COLO668 (cell line): ENCODE results near the gene CHN2.

ENCODE experiments used
- DNase-seq: peaks from one replicate; lab custom pipeline; 2025; ENCODE audit not compliant: unreplicated experiment; lab: John Stamatoyannopoulos, UW

The CHN2 gene

GRCh38 chr7:29217113-29217512 lies 22.5 kb downstream of the CHN2 start:
- no peak for DNase-seq

- no peak for DNase-seq
Observed at GRCh38 chr7:29224726-29225125, 30.2 kb downstream of the CHN2 start.

GRCh38 chr7:29228289-29229011 lies 33.9 kb downstream of the CHN2 start:
- peak; percentile 65 for DNase-seq

- DNase-seq, result no peak
Observed at GRCh38 chr7:29229066-29229465, 34.5 kb downstream of the CHN2 start.

- DNase-seq, result no peak
Observed at GRCh38 chr7:29229946-29230345, 35.4 kb downstream of the CHN2 start.

- peak; percentile 32 for DNase-seq
Observed at GRCh38 chr7:29230871-29231345, 36.3 kb downstream of the CHN2 start.

- DNase-seq, result no peak
Observed at GRCh38 chr7:29231671-29232232, 37.2 kb downstream of the CHN2 start.

- DNase-seq, result no peak
Observed at GRCh38 chr7:29234438-29234837, 39.9 kb downstream of the CHN2 start.

- no peak for DNase-seq
Observed at GRCh38 chr7:29236071-29236580, 41.6 kb downstream of the CHN2 start.

- no peak for DNase-seq
Observed at GRCh38 chr7:29236649-29237048, 42.1 kb downstream of the CHN2 start.

- no peak for DNase-seq
Observed at GRCh38 chr7:29237489-29237888, 42.9 kb downstream of the CHN2 start.

- DNase-seq, result no peak
Observed at GRCh38 chr7:29239638-29240037, 45.1 kb downstream of the CHN2 start.

GRCh38 chr7:29242265-29242664 lies 47.7 kb downstream of the CHN2 start:
- no peak for DNase-seq

- DNase-seq, result no peak
Observed at GRCh38 chr7:29243910-29244655, 49.5 kb downstream of the CHN2 start.

- DNase-seq, result no peak
Observed at GRCh38 chr7:29247224-29247962, 52.8 kb downstream of the CHN2 start.

GRCh38 chr7:29247963-29248236 lies 53.3 kb downstream of the CHN2 start:
- DNase-seq, result no peak

GRCh38 chr7:29248713-29249382 lies 54.3 kb downstream of the CHN2 start:
- no peak for DNase-seq

GRCh38 chr7:29249383-29249750 lies 54.8 kb downstream of the CHN2 start:
- DNase-seq, result no peak

- no peak for DNase-seq
Observed at GRCh38 chr7:29249860-29250259, 55.3 kb downstream of the CHN2 start.

GRCh38 chr7:29253225-29253624 lies 58.6 kb downstream of the CHN2 start:
- no peak for DNase-seq

GRCh38 chr7:29254591-29254990 lies 60.0 kb downstream of the CHN2 start:
- no peak for DNase-seq
